C4-2B (cell line): ENCODE results near the gene FAM90A1.
"Not testable (repeated sequence)": the region's sequence is repeated elsewhere in the genome, so short reads cannot be mapped to it uniquely, and the experiment has no call there.

ENCODE experiments used
- ZFX ChIP-seq: fragments of 450-650 bp; IDR thresholded peaks from 2 replicates; pipeline ENCODE4 v1.6.1; 2017
- TF ChIP-seq, protein P1 (sequence below): fragments of 450-650 bp; conservative IDR thresholded peaks from 2 replicates; pipeline ENCODE4 v1.5.1; 2017; ENCODE audit warnings: mild to moderate bottlenecking

DNA sequence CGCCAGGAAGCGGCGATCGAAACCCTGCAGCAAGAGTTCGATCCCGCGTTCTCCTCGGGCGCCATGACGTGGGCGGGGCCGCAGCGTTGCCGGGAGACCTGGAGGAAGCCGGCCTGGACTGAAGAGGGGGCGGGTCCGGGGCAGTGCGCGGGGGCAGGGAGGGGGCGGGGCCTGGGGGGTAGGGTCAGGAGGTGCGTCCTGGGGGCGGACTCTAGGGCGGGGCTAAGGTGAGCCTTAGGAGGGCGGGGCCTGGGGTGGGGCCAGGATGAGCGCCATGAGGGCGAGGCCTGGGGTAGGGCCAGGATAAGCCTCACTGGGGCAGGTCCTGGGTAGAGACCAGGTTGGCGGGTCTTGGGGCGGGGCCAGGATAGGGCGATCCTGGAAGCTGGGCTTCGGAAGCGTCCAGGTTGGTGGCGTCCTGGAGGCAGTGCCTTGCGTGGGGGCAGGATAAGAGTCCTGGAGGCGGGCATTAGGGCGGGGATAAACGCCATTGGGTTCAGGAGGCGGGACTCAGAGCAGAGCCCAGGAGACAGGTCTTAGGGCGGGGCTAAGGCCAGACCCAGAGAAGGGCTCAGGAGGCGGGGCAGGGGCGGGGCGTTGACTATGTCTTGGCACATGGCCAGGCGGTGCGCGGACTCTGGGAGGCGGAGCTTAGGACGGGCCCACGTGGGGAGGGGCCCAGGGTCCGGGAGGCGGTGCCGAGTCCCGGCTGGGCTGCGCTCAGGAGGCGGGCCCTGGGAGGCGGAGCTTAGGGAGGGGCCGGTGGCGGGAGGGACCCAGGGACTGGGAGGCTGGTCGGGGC, 15.7 kb upstream of the FAM90A1 start:
- TF ChIP-seq, protein P1, sequence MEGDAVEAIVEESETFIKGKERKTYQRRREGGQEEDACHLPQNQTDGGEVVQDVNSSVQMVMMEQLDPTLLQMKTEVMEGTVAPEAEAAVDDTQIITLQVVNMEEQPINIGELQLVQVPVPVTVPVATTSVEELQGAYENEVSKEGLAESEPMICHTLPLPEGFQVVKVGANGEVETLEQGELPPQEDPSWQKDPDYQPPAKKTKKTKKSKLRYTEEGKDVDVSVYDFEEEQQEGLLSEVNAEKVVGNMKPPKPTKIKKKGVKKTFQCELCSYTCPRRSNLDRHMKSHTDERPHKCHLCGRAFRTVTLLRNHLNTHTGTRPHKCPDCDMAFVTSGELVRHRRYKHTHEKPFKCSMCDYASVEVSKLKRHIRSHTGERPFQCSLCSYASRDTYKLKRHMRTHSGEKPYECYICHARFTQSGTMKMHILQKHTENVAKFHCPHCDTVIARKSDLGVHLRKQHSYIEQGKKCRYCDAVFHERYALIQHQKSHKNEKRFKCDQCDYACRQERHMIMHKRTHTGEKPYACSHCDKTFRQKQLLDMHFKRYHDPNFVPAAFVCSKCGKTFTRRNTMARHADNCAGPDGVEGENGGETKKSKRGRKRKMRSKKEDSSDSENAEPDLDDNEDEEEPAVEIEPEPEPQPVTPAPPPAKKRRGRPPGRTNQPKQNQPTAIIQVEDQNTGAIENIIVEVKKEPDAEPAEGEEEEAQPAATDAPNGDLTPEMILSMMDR, result not testable (repeated sequence)
- TF ChIP-seq ZFX, result not testable (repeated sequence)
